ENCODE measurements around the gene CGB2. TPM values are rescaled to one million over a fixed set of nuclear protein-coding genes. Genes with fewer than 3 reads are reported as not detected.
A peak's percentile ranks its signal among the peaks of the same experiment; 100 is the strongest.

CGB2 gene
- total RNA-seq, 1 donor from 2014 or later, result 0.52 TPM

GRCh38 chr19:48988860-48989259, 42.8 kb upstream of the CGB2 start:
- Histone ChIP-seq H4K20me1 (ENCODE audit: insufficient read depth, low read length) (peaks cover 27% of the 10 kb centered on the region), H3K36me3 (ENCODE audit: insufficient read depth, low read length) (peaks cover 9% of the 10 kb centered on the region), H2AFZ (ENCODE audit: low read depth, low read length) (no peak overlapping the region), H3K9ac (ENCODE audit: low read length) (no peak overlapping the region), H3K9me3 (ENCODE audit: insufficient read depth, low read depth, low read length) (no peaks in the 10 kb centered on the region), H3K79me2 (ENCODE audit: insufficient read depth, low read length) (peaks cover 33% of the 10 kb centered on the region), H3K4me3 (ENCODE audit: insufficient read depth, low read depth, low read length) (no peak overlapping the region), H3K4me2 (ENCODE audit: low read length) (no peak overlapping the region), H3K4me1 (ENCODE audit: insufficient read depth, low read length) (peaks cover 13% of the 10 kb centered on the region), H3K27me3 (ENCODE audit: insufficient read depth, low read length) (no peaks in the 10 kb centered on the region), H3K27ac (ENCODE audit: low read depth, low read length) (no peak overlapping the region)
- FAIRE-seq (no peak), DNase-seq (ENCODE audit: low read depth) (no peak)
- Mint-ChIP-seq H3K9me3 (ENCODE audit: unreplicated experiment) (peaks cover 2% of the 10 kb centered on the region), H3K27ac (ENCODE audit: unreplicated experiment) (no peak overlapping the region), H3K4me3 (ENCODE audit: unreplicated experiment) (no peak overlapping the region), H3K27me3 (ENCODE audit: low read depth, unreplicated experiment) (no peaks in the 10 kb centered on the region), H3K4me1 (ENCODE audit: low read depth, unreplicated experiment) (peaks cover 14% of the 10 kb centered on the region), H3K36me3 (ENCODE audit: low read depth, unreplicated experiment) (peaks cover 15% of the 10 kb centered on the region)
- TF ChIP-seq CTCF (IDR thresholded peaks at IDR 0.05; ENCODE audit: insufficient read depth, low read depth, low read length) (no peak), EZH2 (IDR thresholded peaks at IDR 0.05; ENCODE audit: insufficient read depth, low read length) (no peak)

- H3K36me3 Mint-ChIP-seq (ENCODE audit: low read depth, unreplicated experiment), result peaks cover 15% of the 10 kb centered on the region
- Histone ChIP-seq H3K9ac (ENCODE audit: low read length) (no peak overlapping the region), H3K4me3 (ENCODE audit: insufficient read depth, low read depth, low read length) (no peak overlapping the region), H3K79me2 (ENCODE audit: insufficient read depth, low read length) (peaks cover 43% of the 10 kb centered on the region), H2AFZ (ENCODE audit: low read depth, low read length) (no peak overlapping the region), H4K20me1 (ENCODE audit: insufficient read depth, low read length) (peaks cover 27% of the 10 kb centered on the region), H3K27ac (ENCODE audit: low read depth, low read length) (no peak overlapping the region), H3K36me3 (ENCODE audit: insufficient read depth, low read length) (peaks cover 9% of the 10 kb centered on the region), H3K9me3 (ENCODE audit: insufficient read depth, low read depth, low read length) (no peaks in the 10 kb centered on the region), H3K4me1 (ENCODE audit: insufficient read depth, low read length) (peaks cover 20% of the 10 kb centered on the region), H3K4me2 (ENCODE audit: low read length) (peak overlapping the region; percentile 28), H3K27me3 (ENCODE audit: insufficient read depth, low read length) (no peaks in the 10 kb centered on the region)
- FAIRE-seq (no peak), DNase-seq (ENCODE audit: low read depth) (no peak)
- H3K27me3 Mint-ChIP-seq (ENCODE audit: low read depth, unreplicated experiment), result no peaks in the 10 kb centered on the region
- peaks cover 2% of the 10 kb centered on the region for H3K9me3 Mint-ChIP-seq (ENCODE audit: unreplicated experiment)
- H3K4me3 Mint-ChIP-seq (ENCODE audit: unreplicated experiment), result peak overlapping the region; percentile 79
- peaks cover 18% of the 10 kb centered on the region for H3K4me1 Mint-ChIP-seq (ENCODE audit: low read depth, unreplicated experiment)
- TF ChIP-seq EZH2 (IDR thresholded peaks at IDR 0.05; ENCODE audit: insufficient read depth, low read length), result no peak
- TF ChIP-seq CTCF (IDR thresholded peaks at IDR 0.05; ENCODE audit: insufficient read depth, low read depth, low read length), result no peak
- no peak overlapping the region for H3K27ac Mint-ChIP-seq (ENCODE audit: unreplicated experiment)
Observed at GRCh38 chr19:48989701-48990291, 41.9 kb upstream of the CGB2 start.

- H3K36me3 Mint-ChIP-seq (ENCODE audit: low read depth, unreplicated experiment), result peaks cover 9% of the 10 kb centered on the region
- Histone ChIP-seq H3K9me3 (ENCODE audit: insufficient read depth, low read depth, low read length) (no peaks in the 10 kb centered on the region), H3K27ac (ENCODE audit: low read depth, low read length) (no peak overlapping the region), H3K4me2 (ENCODE audit: low read length) (peak overlapping the region; percentile 28), H4K20me1 (ENCODE audit: insufficient read depth, low read length) (peaks cover 31% of the 10 kb centered on the region), H3K4me1 (ENCODE audit: insufficient read depth, low read length) (peaks cover 23% of the 10 kb centered on the region), H2AFZ (ENCODE audit: low read depth, low read length) (no peak overlapping the region), H3K36me3 (ENCODE audit: insufficient read depth, low read length) (peaks cover 5% of the 10 kb centered on the region), H3K9ac (ENCODE audit: low read length) (no peak overlapping the region), H3K79me2 (ENCODE audit: insufficient read depth, low read length) (peaks cover 49% of the 10 kb centered on the region), H3K4me3 (ENCODE audit: insufficient read depth, low read depth, low read length) (no peak overlapping the region), H3K27me3 (ENCODE audit: insufficient read depth, low read length) (no peaks in the 10 kb centered on the region)
- TF ChIP-seq EZH2 (IDR thresholded peaks at IDR 0.05; ENCODE audit: insufficient read depth, low read length) (no peak), CTCF (IDR thresholded peaks at IDR 0.05; ENCODE audit: insufficient read depth, low read depth, low read length) (no peak)
- FAIRE-seq, result no peak
- DNase-seq (ENCODE audit: low read depth), result no peak
- H3K27me3 Mint-ChIP-seq (ENCODE audit: low read depth, unreplicated experiment), result no peaks in the 10 kb centered on the region
- peaks cover 24% of the 10 kb centered on the region for H3K4me1 Mint-ChIP-seq (ENCODE audit: low read depth, unreplicated experiment)
- H3K27ac Mint-ChIP-seq (ENCODE audit: unreplicated experiment), result no peak overlapping the region
- peaks cover 2% of the 10 kb centered on the region for H3K9me3 Mint-ChIP-seq (ENCODE audit: unreplicated experiment)
- peak overlapping the region; percentile 79 for H3K4me3 Mint-ChIP-seq (ENCODE audit: unreplicated experiment)
Observed at GRCh38 chr19:48990400-48990799, 41.3 kb upstream of the CGB2 start.
